ENCODE measurements around the gene CHRM5. TPM values are rescaled to one million over a fixed set of nuclear protein-coding genes. Genes with fewer than 3 reads are reported as not detected.

CHRM5 gene
- total RNA-seq, 2 donors from 2014 or later: not detected

DNA sequence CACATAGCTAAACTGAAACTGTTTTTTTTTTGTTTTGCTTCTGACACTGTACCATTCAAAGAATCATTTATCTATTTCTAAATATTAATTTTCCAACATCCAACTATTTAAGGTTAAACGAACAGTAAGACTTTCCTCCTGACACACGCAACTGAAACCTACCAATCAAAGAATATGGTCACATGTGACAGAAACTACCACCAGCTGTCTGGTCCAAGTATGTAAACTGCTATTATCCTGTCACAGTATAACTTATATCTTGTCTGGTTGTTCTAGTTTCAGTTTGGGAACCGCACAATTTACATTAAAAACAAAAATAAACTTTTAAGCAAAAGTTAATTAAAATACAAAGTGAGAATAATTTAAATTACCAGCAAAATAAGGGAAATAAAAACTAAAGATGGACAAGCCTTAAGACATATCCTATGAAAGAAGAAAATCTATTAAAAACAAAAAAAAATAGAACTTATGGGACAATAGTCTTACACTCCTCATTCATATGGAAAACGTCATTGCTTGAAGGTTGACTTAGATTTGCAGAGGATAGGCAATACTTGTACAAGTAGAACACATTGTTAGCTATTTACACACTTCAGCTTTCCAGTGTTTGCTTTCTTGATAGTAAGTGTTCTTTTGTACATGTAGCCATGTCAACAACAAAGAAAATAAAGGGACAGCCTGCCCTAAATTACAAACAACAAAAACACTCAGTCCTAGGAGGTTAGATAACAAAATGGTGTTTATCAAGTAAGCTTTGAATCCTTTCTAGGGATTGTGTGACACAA, 26.8 kb upstream of the CHRM5 start:
- no peak for DNase-seq
- Histone ChIP-seq H3K9ac (ENCODE audit: low read depth in 2 of 2, low read length in 2 of 2) (no peak overlapping the region), H3K9me3 (no peaks in the 10 kb centered on the region), H3K27me3 (no peaks in the 10 kb centered on the region), H3K27ac (no peak overlapping the region), H3K36me3 (no peaks in the 10 kb centered on the region), H3K4me3 (no peak overlapping the region), H3K4me1 (no peaks in the 10 kb centered on the region)
- intact Hi-C loops (cut with DNase I): no loop called here
- TF ChIP-seq, protein P1, sequence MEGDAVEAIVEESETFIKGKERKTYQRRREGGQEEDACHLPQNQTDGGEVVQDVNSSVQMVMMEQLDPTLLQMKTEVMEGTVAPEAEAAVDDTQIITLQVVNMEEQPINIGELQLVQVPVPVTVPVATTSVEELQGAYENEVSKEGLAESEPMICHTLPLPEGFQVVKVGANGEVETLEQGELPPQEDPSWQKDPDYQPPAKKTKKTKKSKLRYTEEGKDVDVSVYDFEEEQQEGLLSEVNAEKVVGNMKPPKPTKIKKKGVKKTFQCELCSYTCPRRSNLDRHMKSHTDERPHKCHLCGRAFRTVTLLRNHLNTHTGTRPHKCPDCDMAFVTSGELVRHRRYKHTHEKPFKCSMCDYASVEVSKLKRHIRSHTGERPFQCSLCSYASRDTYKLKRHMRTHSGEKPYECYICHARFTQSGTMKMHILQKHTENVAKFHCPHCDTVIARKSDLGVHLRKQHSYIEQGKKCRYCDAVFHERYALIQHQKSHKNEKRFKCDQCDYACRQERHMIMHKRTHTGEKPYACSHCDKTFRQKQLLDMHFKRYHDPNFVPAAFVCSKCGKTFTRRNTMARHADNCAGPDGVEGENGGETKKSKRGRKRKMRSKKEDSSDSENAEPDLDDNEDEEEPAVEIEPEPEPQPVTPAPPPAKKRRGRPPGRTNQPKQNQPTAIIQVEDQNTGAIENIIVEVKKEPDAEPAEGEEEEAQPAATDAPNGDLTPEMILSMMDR (IDR thresholded peaks at IDR 0.05): no peak

DNA sequence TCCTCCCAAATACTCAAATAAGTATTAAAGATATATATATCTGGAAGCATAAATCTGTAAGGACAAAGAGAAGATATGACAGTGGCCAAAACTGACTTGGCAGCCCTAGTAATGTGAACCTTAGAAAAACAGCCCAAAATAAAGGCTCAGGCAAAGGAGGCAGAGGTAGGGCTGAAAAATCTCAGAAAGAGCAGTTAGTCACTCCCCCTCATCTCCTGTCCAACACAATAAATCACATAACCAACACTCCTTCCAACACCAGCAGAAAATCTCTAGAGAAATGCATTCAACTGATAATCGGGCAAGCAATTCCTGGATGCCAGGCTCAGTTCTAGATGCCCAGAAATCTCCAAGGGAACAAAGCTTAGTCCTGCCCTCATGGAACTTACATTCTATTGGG, 22.1 kb upstream of the CHRM5 start:
- intact Hi-C loops (cut with DNase I): no loop called here
- TF ChIP-seq, protein P1 (IDR thresholded peaks at IDR 0.05): no peak
- no peak for DNase-seq
- Histone ChIP-seq H3K9me3 (no peaks in the 10 kb centered on the region), H3K27me3 (no peaks in the 10 kb centered on the region), H3K4me3 (no peak overlapping the region), H3K27ac (no peak overlapping the region), H3K36me3 (no peaks in the 10 kb centered on the region), H3K4me1 (no peaks in the 10 kb centered on the region), H3K9ac (ENCODE audit: low read depth in 2 of 2, low read length in 2 of 2) (no peak overlapping the region)

DNA sequence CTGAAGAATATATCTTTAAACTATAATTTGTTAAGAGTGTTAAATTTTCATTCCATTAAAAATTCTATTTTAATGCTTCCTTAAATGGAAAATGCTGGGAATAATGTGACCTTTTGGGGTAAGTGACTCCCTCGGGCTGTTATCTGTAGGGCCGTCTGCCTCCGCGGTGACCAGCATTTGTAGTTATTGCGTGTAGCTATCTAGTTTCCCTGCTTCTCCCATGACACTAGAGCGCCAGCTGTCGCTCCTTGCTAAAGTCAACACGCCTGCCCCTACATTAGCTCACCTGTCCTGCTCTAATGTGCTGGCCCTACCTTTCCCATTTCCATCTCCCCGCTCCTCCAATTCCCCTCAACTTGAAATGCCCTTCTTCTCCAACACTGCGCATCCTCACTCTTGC, 12.4 kb upstream of the CHRM5 start:
- intact Hi-C loops (cut with DNase I): no loop called here
- TF ChIP-seq, protein P1 (IDR thresholded peaks at IDR 0.05): no peak
- DNase-seq: no peak

DNA sequence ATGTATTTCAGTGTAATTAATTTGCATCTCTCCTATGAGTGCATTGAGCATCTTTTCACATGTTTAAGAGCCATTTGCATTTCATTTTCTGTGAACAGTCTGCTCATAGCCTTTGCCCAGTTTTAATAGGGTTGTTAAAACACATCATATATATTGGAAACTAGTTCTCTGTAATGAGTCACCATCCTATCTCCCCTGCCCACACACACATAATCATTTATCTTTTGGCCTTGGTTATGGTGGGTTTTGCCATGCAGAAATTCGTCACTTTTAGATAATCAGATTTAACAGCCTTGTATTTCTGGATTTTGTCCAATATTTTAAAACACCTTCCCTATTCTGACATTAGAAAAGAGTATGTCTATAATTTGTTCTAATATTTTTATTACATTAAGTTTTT, 11.9 kb upstream of the CHRM5 start:
- no peak for DNase-seq
- Histone ChIP-seq H3K4me3 (no peak overlapping the region), H3K4me1 (no peaks in the 10 kb centered on the region), H3K9me3 (no peaks in the 10 kb centered on the region), H3K27ac (no peak overlapping the region), H3K36me3 (no peaks in the 10 kb centered on the region), H3K27me3 (no peaks in the 10 kb centered on the region), H3K9ac (ENCODE audit: low read depth in 2 of 2, low read length in 2 of 2) (no peak overlapping the region)
- TF ChIP-seq, protein P1 (IDR thresholded peaks at IDR 0.05): no peak
- intact Hi-C loops (cut with DNase I): no loop called here

More for the DNA sequence above, 12.4 kb upstream of the CHRM5 start:
- no peaks in the 10 kb centered on the region for H3K36me3 ChIP-seq
- no peaks in the 10 kb centered on the region for H3K27me3 ChIP-seq
- H3K4me1 ChIP-seq: no peaks in the 10 kb centered on the region
- H3K4me3 ChIP-seq: no peak overlapping the region
- no peak overlapping the region for H3K9ac ChIP-seq (ENCODE audit: low read depth in 2 of 2, low read length in 2 of 2)
- no peak overlapping the region for H3K27ac ChIP-seq
- no peaks in the 10 kb centered on the region for H3K9me3 ChIP-seq

DNA sequence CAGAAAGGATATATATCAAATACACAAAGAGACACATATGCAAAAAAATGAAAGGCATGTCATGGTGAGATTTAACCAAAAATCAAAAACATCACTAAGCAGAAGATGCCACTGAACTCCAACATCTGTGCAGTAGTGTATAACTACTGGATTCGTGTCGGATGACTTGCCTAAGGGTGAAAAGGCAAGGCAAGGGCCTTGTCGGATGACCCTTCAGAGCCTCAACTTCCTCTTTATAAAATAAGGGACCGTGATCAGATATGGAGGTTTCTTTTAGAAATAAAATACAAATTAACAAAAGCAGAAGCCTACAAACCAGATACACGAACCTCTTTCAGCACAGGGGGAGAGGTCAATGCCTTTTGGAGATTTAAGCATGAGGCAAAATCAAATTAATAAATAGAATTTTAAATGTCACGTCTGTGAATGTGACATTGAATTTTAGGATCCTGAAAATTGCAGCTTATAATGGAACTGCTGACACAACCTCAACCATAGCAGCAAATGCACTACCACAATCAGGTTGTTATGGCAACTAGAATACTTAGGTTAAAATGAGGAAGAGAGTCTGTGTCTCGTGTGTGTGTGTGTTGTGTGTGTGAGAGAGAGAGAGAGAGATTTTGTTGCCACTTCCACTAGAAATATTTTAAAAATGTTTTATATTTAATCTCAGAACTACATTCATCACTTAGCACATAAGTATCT, 8.3 kb upstream of the CHRM5 start:
- Histone ChIP-seq H3K36me3 (no peaks in the 10 kb centered on the region), H3K9ac (ENCODE audit: low read depth in 2 of 2, low read length in 2 of 2) (no peak overlapping the region), H3K4me3 (no peak overlapping the region), H3K9me3 (no peaks in the 10 kb centered on the region), H3K27ac (no peak overlapping the region), H3K4me1 (no peaks in the 10 kb centered on the region), H3K27me3 (no peaks in the 10 kb centered on the region)
- intact Hi-C loops (cut with DNase I): loop anchor here (5.0 kb wide), 1 partner anchor 223 kb away; no protein-coding TSS in a partner anchor
- DNase-seq: no peak
- TF ChIP-seq, protein P1 (IDR thresholded peaks at IDR 0.05): no peak
